Upper lobe of right lung (tissue), 1 donor: ENCODE data around the gene NIT2. TPM values are rescaled to one million over a fixed set of nuclear protein-coding genes. Genes with fewer than 3 reads are reported as not detected.

ENCODE experiments used
- ATAC-seq: fragments of 200-7000 bp; cut with Tn5 transposase; one replicate; pipeline ENCODE4 v1.9.1; 2020; ENCODE audit warnings: mild to moderate bottlenecking, moderate library complexity
- DNase-seq: peaks from one replicate; pipeline ENCODE4 v3.0.0-alpha.2; 2020
- H3K27ac ChIP-seq: fragments of 200-600 bp; one replicate; pipeline ENCODE4 v1.8.0; 2022
- H3K27me3 ChIP-seq: fragments of 200-600 bp; one replicate; pipeline ENCODE4 v1.8.0; 2022; ENCODE audit warnings: mild to moderate bottlenecking
- H3K36me3 ChIP-seq: fragments of 200-600 bp; one replicate; pipeline ENCODE4 v1.8.0; 2022
- H3K4me1 ChIP-seq: fragments of 200-600 bp; one replicate; pipeline ENCODE4 v1.8.0; 2022
- H3K4me3 ChIP-seq: fragments of 200-600 bp; one replicate; pipeline ENCODE4 v1.8.0; 2022; ENCODE audit warnings: mild to moderate bottlenecking
- H3K9me3 ChIP-seq: fragments of 200-600 bp; one replicate; pipeline ENCODE4 v1.8.0; 2022
- intact Hi-C: fragments of 100-400 bp; cut with DNase I; formaldehyde crosslinking; loops from one replicate; pipeline ENCODE4 v1.11.0; 2022
- total RNA-seq: library from RNA; stranded (reverse); fragmentation: NEBNext Ultra II Directional; extraction: Animal tissue kit (Norgen Biotek cat#: 25700); gene quantifications from one replicate; pipeline ENCODE4 v1.2.1, GENCODE V29; 2021
- TF ChIP-seq, protein P1 (sequence below): fragments of 200-600 bp; IDR thresholded peaks from one replicate; pipeline ENCODE4 v1.8.0; 2022; ENCODE audit warnings: antibody characterized with exemption
- donor health status: DM: no; HTN: yes; CAD: no; lungs with severe emphysema.

Gene NIT2
- total RNA-seq, 1 donor from 2014 or later: 31.1 TPM

GRCh38 chr3:100384733-100385525 is 50.4 kb downstream of the NIT2 start:
- Histone ChIP-seq H3K36me3 (peaks cover 53% of the 10 kb centered on the region), H3K4me3 (no peak overlapping the region), H3K27ac (no peak overlapping the region), H3K27me3 (no peaks in the 10 kb centered on the region), H3K4me1 (no peaks in the 10 kb centered on the region), H3K9me3 (no peaks in the 10 kb centered on the region)
- TF ChIP-seq, protein P1, sequence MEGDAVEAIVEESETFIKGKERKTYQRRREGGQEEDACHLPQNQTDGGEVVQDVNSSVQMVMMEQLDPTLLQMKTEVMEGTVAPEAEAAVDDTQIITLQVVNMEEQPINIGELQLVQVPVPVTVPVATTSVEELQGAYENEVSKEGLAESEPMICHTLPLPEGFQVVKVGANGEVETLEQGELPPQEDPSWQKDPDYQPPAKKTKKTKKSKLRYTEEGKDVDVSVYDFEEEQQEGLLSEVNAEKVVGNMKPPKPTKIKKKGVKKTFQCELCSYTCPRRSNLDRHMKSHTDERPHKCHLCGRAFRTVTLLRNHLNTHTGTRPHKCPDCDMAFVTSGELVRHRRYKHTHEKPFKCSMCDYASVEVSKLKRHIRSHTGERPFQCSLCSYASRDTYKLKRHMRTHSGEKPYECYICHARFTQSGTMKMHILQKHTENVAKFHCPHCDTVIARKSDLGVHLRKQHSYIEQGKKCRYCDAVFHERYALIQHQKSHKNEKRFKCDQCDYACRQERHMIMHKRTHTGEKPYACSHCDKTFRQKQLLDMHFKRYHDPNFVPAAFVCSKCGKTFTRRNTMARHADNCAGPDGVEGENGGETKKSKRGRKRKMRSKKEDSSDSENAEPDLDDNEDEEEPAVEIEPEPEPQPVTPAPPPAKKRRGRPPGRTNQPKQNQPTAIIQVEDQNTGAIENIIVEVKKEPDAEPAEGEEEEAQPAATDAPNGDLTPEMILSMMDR: no peak
- ATAC-seq: no peak
- no peak for DNase-seq
- intact Hi-C loops: no loop called here

GRCh38 chr3:100386437-100387074 is 52.0 kb downstream of the NIT2 start:
- Histone ChIP-seq H3K4me1 (no peaks in the 10 kb centered on the region), H3K27me3 (no peaks in the 10 kb centered on the region), H3K36me3 (peaks cover 44% of the 10 kb centered on the region), H3K27ac (no peak overlapping the region), H3K9me3 (no peaks in the 10 kb centered on the region), H3K4me3 (no peak overlapping the region)
- TF ChIP-seq, protein P1: no peak
- no peak for ATAC-seq
- no peak for DNase-seq
- intact Hi-C loops: no loop called here

- Histone ChIP-seq H3K9me3 (no peaks in the 10 kb centered on the region), H3K4me3 (no peak overlapping the region), H3K36me3 (peaks cover 26% of the 10 kb centered on the region), H3K27me3 (no peaks in the 10 kb centered on the region), H3K4me1 (no peaks in the 10 kb centered on the region), H3K27ac (no peak overlapping the region)
- ATAC-seq: no peak
- intact Hi-C loops: no loop called here
- TF ChIP-seq, protein P1: no peak
- no peak for DNase-seq
Observed at GRCh38 chr3:100389025-100389424, 54.5 kb downstream of the NIT2 start.

- ATAC-seq (no peak), DNase-seq (no peak)
- intact Hi-C loops: no loop called here
- Histone ChIP-seq H3K4me3 (no peak overlapping the region), H3K27me3 (no peaks in the 10 kb centered on the region), H3K4me1 (peaks cover 24% of the 10 kb centered on the region), H3K9me3 (no peaks in the 10 kb centered on the region), H3K27ac (no peak overlapping the region), H3K36me3 (no peaks in the 10 kb centered on the region)
- TF ChIP-seq, protein P1: no peak
Observed at GRCh38 chr3:100395679-100396431, 61.3 kb downstream of the NIT2 start.

- H3K4me1 ChIP-seq: peaks cover 24% of the 10 kb centered on the region
- no peaks in the 10 kb centered on the region for H3K9me3 ChIP-seq
- intact Hi-C loops: no loop called here
- no peak for ATAC-seq
- no peak overlapping the region for H3K4me3 ChIP-seq
- no peak for DNase-seq
- no peaks in the 10 kb centered on the region for H3K36me3 ChIP-seq
- TF ChIP-seq, protein P1: no peak
- H3K27ac ChIP-seq: no peak overlapping the region
- no peaks in the 10 kb centered on the region for H3K27me3 ChIP-seq
Observed at GRCh38 chr3:100396967-100397366, 62.4 kb downstream of the NIT2 start.
